ENCODE results near the gene ADISSP.
"Not testable (repeated sequence)": the region's sequence is repeated elsewhere in the genome, so short reads cannot be mapped to it uniquely, and the experiment has no call there.

ADISSP gene

GRCh38 chr20:3797592-3798372 lies 30.2 kb upstream of the ADISSP start:
- peak; percentile 70 for DNase-seq (ENCODE audit: low spot score)

GRCh38 chr20:3797226-3797545 lies 29.6 kb upstream of the ADISSP start:
- no peak for DNase-seq (ENCODE audit: low spot score)

- no peak for DNase-seq (ENCODE audit: low spot score)
These were observed 29.1 kb upstream of the ADISSP start for GRCh38 chr20:3796477-3797225.

- peak; percentile 95 for DNase-seq (ENCODE audit: low spot score)
These were observed 28.2 kb upstream of the ADISSP start, which contains the start of gene CDC25B for GRCh38 chr20:3795511-3796468. Gene CDC25B, plus strand, starts transcription at chr20:3796310. Its CDS starts 222 bp downstream, at chr20:3796532.

- no peak for DNase-seq (ENCODE audit: low spot score)
These were observed 27.3 kb upstream of the ADISSP start for GRCh38 chr20:3794701-3795420.

GRCh38 chr20:3794168-3794567 lies 26.6 kb upstream of the ADISSP start:
- not testable (repeated sequence) for DNase-seq (ENCODE audit: low spot score)

- DNase-seq (ENCODE audit: low spot score): not testable (repeated sequence)
These were observed 21.6 kb upstream of the ADISSP start for GRCh38 chr20:3789201-3789600.

- no peak for DNase-seq (ENCODE audit: low spot score)
These were observed 21.2 kb upstream of the ADISSP start for GRCh38 chr20:3788685-3789155.

- no peak for DNase-seq (ENCODE audit: low spot score)
These were observed 19.9 kb upstream of the ADISSP start for GRCh38 chr20:3787324-3788014.

GRCh38 chr20:3786665-3787323 lies 19.2 kb upstream of the ADISSP start, which contains the start of gene CENPB:
Gene CENPB, minus strand, starts transcription at chr20:3786740. Its CDS starts 257 bp downstream, at chr20:3786483.
- DNase-seq (ENCODE audit: low spot score): peak; percentile 95

- DNase-seq (ENCODE audit: low spot score): peak; percentile 62
These were observed 18.6 kb upstream of the ADISSP start for GRCh38 chr20:3786126-3786484.

- no peak for DNase-seq (ENCODE audit: low spot score)
These were observed 17.9 kb upstream of the ADISSP start for GRCh38 chr20:3785240-3786125.

GRCh38 chr20:3784863-3785239 lies 17.3 kb upstream of the ADISSP start:
- DNase-seq (ENCODE audit: low spot score): no peak

GRCh38 chr20:3784216-3784853 lies 16.8 kb upstream of the ADISSP start:
- DNase-seq (ENCODE audit: low spot score): no peak

GRCh38 chr20:3783511-3784195 lies 16.1 kb upstream of the ADISSP start:
- no peak for DNase-seq (ENCODE audit: low spot score)

GRCh38 chr20:3783068-3783489 lies 15.5 kb upstream of the ADISSP start:
- DNase-seq (ENCODE audit: low spot score): no peak

- DNase-seq (ENCODE audit: low spot score): no peak
These were observed 15.0 kb upstream of the ADISSP start for GRCh38 chr20:3782597-3782996.

Data from AG08396 (cell line).